Loucy (cell line): ENCODE measurements around the gene RNF215.

Experiments used
- H2AFZ ChIP-seq: fragments of 200-600 bp; sonication (generic); 2 replicates; pipeline ENCODE4 v1.6.0; 2016; ENCODE audit warnings: antibody characterized with exemption, mild to moderate bottlenecking, low read length, moderate library complexity
- H3F3A ChIP-seq: fragments of 200-600 bp; 2 replicates; pipeline ENCODE4 v1.6.0; 2016; ENCODE audit warnings: antibody characterized with exemption, low read depth, mild to moderate bottlenecking
- H3K27me3 ChIP-seq: fragments of 200-600 bp; sonication (generic); 2 replicates; pipeline ENCODE4 v1.6.1; 2014; ENCODE audit warnings: low read length, mild to moderate bottlenecking; ENCODE audit not compliant: insufficient read depth, poor library complexity, severe bottlenecking
- H3K36me3 ChIP-seq: fragments of 200-600 bp; sonication (generic); 2 replicates; pipeline ENCODE4 v1.6.1; 2016; ENCODE audit warnings: low read length; ENCODE audit not compliant: insufficient read depth
- H3K4me1 ChIP-seq: fragments of 200-600 bp; sonication (generic); 2 replicates; pipeline ENCODE4 v1.5.1; 2014; ENCODE audit warnings: low read length, mild to moderate bottlenecking; ENCODE audit not compliant: insufficient read depth, poor library complexity, severe bottlenecking
- H3K4me2 ChIP-seq: fragments of 200-600 bp; sonication (generic); 2 replicates; pipeline ENCODE4 v1.6.0; 2014; ENCODE audit warnings: antibody characterized with exemption, low read length, low read depth, mild to moderate bottlenecking; ENCODE audit not compliant: poor library complexity, severe bottlenecking
- H3K4me3 ChIP-seq: fragments of 200-600 bp; sonication (generic); 2 replicates; pipeline ENCODE4 v1.5.1; 2014; ENCODE audit warnings: low read length, mild to moderate bottlenecking, mixed read lengths; ENCODE audit not compliant: poor library complexity, severe bottlenecking
- H3K79me2 ChIP-seq: fragments of 200-600 bp; sonication (generic); 2 replicates; pipeline ENCODE4 v1.6.1; 2014; ENCODE audit warnings: low read length; ENCODE audit not compliant: insufficient read depth
- H3K9ac ChIP-seq: fragments of 200-600 bp; sonication (generic); 2 replicates; pipeline ENCODE4 v1.6.0; 2014; ENCODE audit warnings: mild to moderate bottlenecking, low read depth, low read length, moderate library complexity; ENCODE audit not compliant: poor library complexity, severe bottlenecking
- H3K9me2 ChIP-seq: fragments of 200-600 bp; sonication (generic); replicated peaks from 2 replicates; pipeline ENCODE4 v1.6.1; 2016; ENCODE audit warnings: low read depth, low read length, mixed read lengths
- H3K9me3 ChIP-seq: fragments of 200-600 bp; sonication (generic); 2 replicates; pipeline ENCODE4 v1.6.1; 2014; ENCODE audit warnings: mild to moderate bottlenecking, antibody characterized with exemption, low read length, low read depth; ENCODE audit not compliant: insufficient read depth
- H4K20me1 ChIP-seq: fragments of 200-600 bp; sonication (generic); 2 replicates; pipeline ENCODE4 v1.6.0; 2014; ENCODE audit warnings: antibody characterized with exemption, low read length, mild to moderate bottlenecking; ENCODE audit not compliant: insufficient read depth, poor library complexity, severe bottlenecking
- CTCF ChIP-seq: fragments of 200-600 bp; sonication (generic); conservative IDR thresholded peaks from 2 replicates; pipeline ENCODE4 v1.5.1; 2014; ENCODE audit warnings: mild to moderate bottlenecking, antibody characterized with exemption, low read length
- EZH2phosphoT487 ChIP-seq: fragments of 200-600 bp; IDR thresholded peaks from 2 replicates; pipeline ENCODE4 v1.6.1; 2018; ENCODE audit warnings: antibody characterized with exemption, mild to moderate bottlenecking, moderate library complexity, borderline replicate concordance

Gene RNF215

GRCh38 chr22:30416403-30416802 is 29.2 kb upstream of the RNF215 start:
- Histone ChIP-seq H3K9me3 (no peaks in the 10 kb centered on the region), H3K36me3 (peaks cover 65% of the 10 kb centered on the region; the same call in 1 of the 2 replicates), H3K79me2 (peaks cover 12% of the 10 kb centered on the region; the same call in 1 of the 2 replicates), H4K20me1 (no peaks in the 10 kb centered on the region), H3K4me2 (no peak overlapping the region), H2AFZ (no peak overlapping the region), H3K27me3 (no peaks in the 10 kb centered on the region), H3K4me1 (peaks cover 13% of the 10 kb centered on the region), H3F3A (no peaks in the 10 kb centered on the region), H3K4me3 (no peak overlapping the region), H3K9ac (no peak overlapping the region), H3K9me2 (no peaks in the 10 kb centered on the region)
- TF ChIP-seq EZH2phosphoT487: no peak
- TF ChIP-seq CTCF: no peak

GRCh38 chr22:30414525-30415047 is 27.4 kb upstream of the RNF215 start:
- Histone ChIP-seq H3K9me2 (no peaks in the 10 kb centered on the region), H3K9ac (no peak overlapping the region), H2AFZ (no peak overlapping the region), H3K4me3 (no peak overlapping the region), H3K4me1 (no peaks in the 10 kb centered on the region), H3K27me3 (no peaks in the 10 kb centered on the region), H4K20me1 (no peaks in the 10 kb centered on the region), H3K36me3 (peaks cover 74% of the 10 kb centered on the region; the same call in 1 of the 2 replicates), H3F3A (no peaks in the 10 kb centered on the region), H3K79me2 (no peaks in the 10 kb centered on the region), H3K9me3 (no peaks in the 10 kb centered on the region), H3K4me2 (no peak overlapping the region)
- TF ChIP-seq EZH2phosphoT487: no peak
- TF ChIP-seq CTCF: no peak

- Histone ChIP-seq H3K4me1 (no peaks in the 10 kb centered on the region), H3K4me3 (no peak overlapping the region), H4K20me1 (no peaks in the 10 kb centered on the region), H3K9me2 (no peaks in the 10 kb centered on the region), H3K36me3 (peaks cover 77% of the 10 kb centered on the region; the same call in 1 of the 2 replicates), H2AFZ (no peak overlapping the region), H3K9ac (no peak overlapping the region), H3K27me3 (no peaks in the 10 kb centered on the region), H3F3A (no peaks in the 10 kb centered on the region), H3K9me3 (no peaks in the 10 kb centered on the region), H3K79me2 (no peaks in the 10 kb centered on the region), H3K4me2 (no peak overlapping the region)
- no peak for TF ChIP-seq EZH2phosphoT487
- TF ChIP-seq CTCF: no peak
These were observed 26.7 kb upstream of the RNF215 start for GRCh38 chr22:30413745-30414524.
